ENCODE data around the gene ID1. TPM values are rescaled to one million over a fixed set of nuclear protein-coding genes. Genes with fewer than 3 reads are reported as not detected.
"Not testable (repeated sequence)": the region's sequence is repeated elsewhere in the genome, so short reads cannot be mapped to it uniquely, and the experiment has no call there.

Gene ID1
- total RNA-seq, 1 donor: 82.5 TPM

- Histone ChIP-seq H2AFZ (ENCODE audit: low read length) (no peak overlapping the region), H3K9me3 (ENCODE audit: low read depth, low read length) (no peaks in the 10 kb centered on the region), H3K4me3 (ENCODE audit: insufficient read depth, low read length) (no peak overlapping the region), H3K4me2 (ENCODE audit: insufficient read depth, low read length) (no peak overlapping the region), H3K27ac (ENCODE audit: low read depth, low read length) (no peak overlapping the region), H3K4me1 (ENCODE audit: insufficient read depth, low read length) (peaks cover 4% of the 10 kb centered on the region), H3K27me3 (ENCODE audit: insufficient read depth, low read length) (no peaks in the 10 kb centered on the region), H4K20me1 (ENCODE audit: insufficient read depth, low read length) (no peaks in the 10 kb centered on the region), H3K36me3 (ENCODE audit: insufficient read depth, low read length) (no peaks in the 10 kb centered on the region), H3K79me2 (ENCODE audit: insufficient read depth, low read length) (peaks cover 2% of the 10 kb centered on the region)
- DNase-seq (ENCODE audit: insufficient read length, low spot score, missing footprints): no peak
- TF ChIP-seq, protein P1, sequence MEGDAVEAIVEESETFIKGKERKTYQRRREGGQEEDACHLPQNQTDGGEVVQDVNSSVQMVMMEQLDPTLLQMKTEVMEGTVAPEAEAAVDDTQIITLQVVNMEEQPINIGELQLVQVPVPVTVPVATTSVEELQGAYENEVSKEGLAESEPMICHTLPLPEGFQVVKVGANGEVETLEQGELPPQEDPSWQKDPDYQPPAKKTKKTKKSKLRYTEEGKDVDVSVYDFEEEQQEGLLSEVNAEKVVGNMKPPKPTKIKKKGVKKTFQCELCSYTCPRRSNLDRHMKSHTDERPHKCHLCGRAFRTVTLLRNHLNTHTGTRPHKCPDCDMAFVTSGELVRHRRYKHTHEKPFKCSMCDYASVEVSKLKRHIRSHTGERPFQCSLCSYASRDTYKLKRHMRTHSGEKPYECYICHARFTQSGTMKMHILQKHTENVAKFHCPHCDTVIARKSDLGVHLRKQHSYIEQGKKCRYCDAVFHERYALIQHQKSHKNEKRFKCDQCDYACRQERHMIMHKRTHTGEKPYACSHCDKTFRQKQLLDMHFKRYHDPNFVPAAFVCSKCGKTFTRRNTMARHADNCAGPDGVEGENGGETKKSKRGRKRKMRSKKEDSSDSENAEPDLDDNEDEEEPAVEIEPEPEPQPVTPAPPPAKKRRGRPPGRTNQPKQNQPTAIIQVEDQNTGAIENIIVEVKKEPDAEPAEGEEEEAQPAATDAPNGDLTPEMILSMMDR (IDR thresholded peaks at IDR 0.05; ENCODE audit: extremely low read depth, low read depth, low read length): no peak
Measured at GRCh38 chr20:31578448-31579138, 26.5 kb upstream of the ID1 start.

DNA sequence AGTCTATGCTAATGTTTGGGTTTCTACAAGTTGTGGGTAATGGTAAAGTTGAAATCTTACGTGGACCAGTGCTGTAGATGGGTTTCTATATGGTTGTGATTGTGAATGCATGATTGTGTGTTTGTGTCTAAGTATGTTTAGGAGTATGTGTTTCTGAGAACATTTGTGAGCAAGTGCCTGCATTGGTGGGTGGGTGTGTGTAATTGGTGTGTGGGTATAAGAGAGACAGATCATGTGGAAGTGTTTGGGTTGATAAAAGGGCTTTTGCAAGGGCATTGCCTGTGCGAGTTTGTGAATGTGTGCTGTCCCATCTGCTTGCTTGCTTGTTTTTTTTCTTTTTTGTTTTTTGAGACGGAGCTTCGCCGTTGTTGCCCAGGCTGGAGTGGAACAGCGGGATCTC lies 25.8 kb upstream of the ID1 start:
- H3K27ac ChIP-seq (ENCODE audit: low read depth, low read length): no peak overlapping the region
- no peak overlapping the region for H2AFZ ChIP-seq (ENCODE audit: low read length)
- H3K9me3 ChIP-seq (ENCODE audit: low read depth, low read length): no peaks in the 10 kb centered on the region
- no peak for DNase-seq (ENCODE audit: insufficient read length, low spot score, missing footprints)
- TF ChIP-seq, protein P1 (IDR thresholded peaks at IDR 0.05; ENCODE audit: extremely low read depth, low read depth, low read length): no peak
- no peaks in the 10 kb centered on the region for H3K36me3 ChIP-seq (ENCODE audit: insufficient read depth, low read length)
- H4K20me1 ChIP-seq (ENCODE audit: insufficient read depth, low read length): no peaks in the 10 kb centered on the region
- H3K79me2 ChIP-seq (ENCODE audit: insufficient read depth, low read length): no peaks in the 10 kb centered on the region
- H3K4me2 ChIP-seq (ENCODE audit: insufficient read depth, low read length): no peak overlapping the region
- H3K27me3 ChIP-seq (ENCODE audit: insufficient read depth, low read length): no peaks in the 10 kb centered on the region
- no peaks in the 10 kb centered on the region for H3K4me1 ChIP-seq (ENCODE audit: insufficient read depth, low read length)
- H3K4me3 ChIP-seq (ENCODE audit: insufficient read depth, low read length): no peak overlapping the region

GRCh38 chr20:31579941-31580651 lies 25.0 kb upstream of the ID1 start:
- H3K27me3 ChIP-seq (ENCODE audit: insufficient read depth, low read length); H3K4me3 ChIP-seq (ENCODE audit: insufficient read depth, low read length); H4K20me1 ChIP-seq (ENCODE audit: insufficient read depth, low read length); H3K36me3 ChIP-seq (ENCODE audit: insufficient read depth, low read length); H2AFZ ChIP-seq (ENCODE audit: low read length); DNase-seq (ENCODE audit: insufficient read length, low spot score, missing footprints); H3K9me3 ChIP-seq (ENCODE audit: low read depth, low read length); H3K4me1 ChIP-seq (ENCODE audit: insufficient read depth, low read length); H3K4me2 ChIP-seq (ENCODE audit: insufficient read depth, low read length); H3K79me2 ChIP-seq (ENCODE audit: insufficient read depth, low read length); H3K27ac ChIP-seq (ENCODE audit: low read depth, low read length): not testable (repeated sequence)

DNA sequence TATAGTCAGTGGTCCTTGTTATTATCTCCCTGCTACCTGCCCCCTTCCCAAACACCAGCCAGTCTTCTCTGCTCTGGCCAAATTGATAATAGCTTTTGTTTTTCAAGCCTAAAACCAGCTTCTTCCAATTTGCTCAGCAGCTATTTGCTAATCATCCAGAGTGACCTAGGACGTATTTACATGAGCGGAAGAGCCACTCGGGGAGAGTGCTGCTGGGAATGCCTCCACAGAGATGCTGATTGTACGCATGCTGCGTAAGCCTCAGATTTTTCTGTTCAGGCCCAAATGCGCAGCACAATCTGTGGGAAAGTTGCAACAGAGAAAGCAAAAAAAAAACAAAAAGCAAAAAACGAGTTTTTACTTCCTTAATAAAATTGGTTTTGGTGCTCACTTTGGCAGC lies 24.4 kb upstream of the ID1 start:
- H3K9me3 ChIP-seq (ENCODE audit: low read depth, low read length): no peaks in the 10 kb centered on the region
- H3K4me1 ChIP-seq (ENCODE audit: insufficient read depth, low read length): no peaks in the 10 kb centered on the region
- no peaks in the 10 kb centered on the region for H3K36me3 ChIP-seq (ENCODE audit: insufficient read depth, low read length)
- no peak for DNase-seq (ENCODE audit: insufficient read length, low spot score, missing footprints)
- H3K27ac ChIP-seq (ENCODE audit: low read depth, low read length): no peak overlapping the region
- H4K20me1 ChIP-seq (ENCODE audit: insufficient read depth, low read length): no peaks in the 10 kb centered on the region
- H2AFZ ChIP-seq (ENCODE audit: low read length): no peak overlapping the region
- no peak overlapping the region for H3K4me2 ChIP-seq (ENCODE audit: insufficient read depth, low read length)
- no peak overlapping the region for H3K4me3 ChIP-seq (ENCODE audit: insufficient read depth, low read length)
- TF ChIP-seq, protein P1 (IDR thresholded peaks at IDR 0.05; ENCODE audit: extremely low read depth, low read depth, low read length): no peak
- H3K27me3 ChIP-seq (ENCODE audit: insufficient read depth, low read length): no peaks in the 10 kb centered on the region
- no peaks in the 10 kb centered on the region for H3K79me2 ChIP-seq (ENCODE audit: insufficient read depth, low read length)
